GM19455 (cell line): ENCODE results near the gene TNS2.
"Not testable (repeated sequence)": the region's sequence is repeated elsewhere in the genome, so short reads cannot be mapped to it uniquely, and the experiment has no call there.

ENCODE experiments used
- ATAC-seq: cut with Tn5 transposase; IDR thresholded peaks from one replicate; pipeline ENCODE4 v1.9.1; 2021; ENCODE audit not compliant: unreplicated experiment

Gene TNS2

DNA sequence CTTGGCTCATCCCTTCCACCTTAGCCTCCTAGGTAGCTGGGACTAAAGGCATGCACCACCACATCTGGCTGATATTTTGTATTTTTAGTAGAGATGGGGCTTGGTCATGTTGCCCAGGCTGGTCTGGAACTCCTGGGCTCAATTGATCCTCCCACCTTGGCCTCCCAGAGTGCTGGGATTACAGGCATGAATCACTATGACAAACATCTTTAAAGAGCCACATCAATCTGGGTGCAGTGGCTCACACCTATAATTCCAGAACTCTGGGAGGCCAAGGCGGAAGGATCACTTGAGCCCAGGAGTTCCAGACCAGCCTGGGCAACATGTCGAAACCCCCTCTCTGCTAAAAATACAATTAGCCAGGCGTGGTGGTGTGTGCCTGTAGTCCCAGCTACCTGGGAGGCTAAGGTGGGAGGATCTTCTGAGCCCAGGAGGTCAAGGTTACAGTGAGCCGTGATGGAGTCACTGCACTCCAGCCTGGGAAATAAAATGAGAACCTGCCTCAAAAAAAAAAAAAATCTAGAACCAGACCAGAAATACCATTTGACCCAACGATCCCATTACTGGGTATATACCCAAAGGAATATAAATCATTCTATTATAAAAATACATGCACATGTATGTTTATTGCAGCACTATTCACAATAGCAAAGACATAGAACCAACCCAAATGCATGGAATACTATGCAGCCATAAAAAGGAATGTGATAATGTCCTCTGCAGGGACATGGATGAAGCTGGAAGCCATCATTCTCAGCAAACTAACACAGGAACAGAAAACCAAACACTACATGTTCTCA lies 45.1 kb downstream of the TNS2 start:
- not testable (repeated sequence) for ATAC-seq

DNA sequence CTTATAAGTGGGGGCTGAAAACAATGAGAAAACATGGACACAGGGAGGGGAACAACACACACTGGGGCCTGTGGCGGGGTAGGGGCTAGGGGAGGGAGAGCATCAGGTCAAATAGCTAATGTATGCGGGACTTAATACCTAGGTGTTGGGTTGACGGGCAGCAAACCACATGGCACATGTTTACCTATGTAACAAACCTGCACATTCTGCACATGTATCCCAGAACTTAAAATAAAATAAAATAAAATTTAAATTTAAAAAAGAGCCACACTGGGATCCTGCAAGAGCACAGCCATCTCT lies 45.7 kb downstream of the TNS2 start:
- not testable (repeated sequence) for ATAC-seq

DNA sequence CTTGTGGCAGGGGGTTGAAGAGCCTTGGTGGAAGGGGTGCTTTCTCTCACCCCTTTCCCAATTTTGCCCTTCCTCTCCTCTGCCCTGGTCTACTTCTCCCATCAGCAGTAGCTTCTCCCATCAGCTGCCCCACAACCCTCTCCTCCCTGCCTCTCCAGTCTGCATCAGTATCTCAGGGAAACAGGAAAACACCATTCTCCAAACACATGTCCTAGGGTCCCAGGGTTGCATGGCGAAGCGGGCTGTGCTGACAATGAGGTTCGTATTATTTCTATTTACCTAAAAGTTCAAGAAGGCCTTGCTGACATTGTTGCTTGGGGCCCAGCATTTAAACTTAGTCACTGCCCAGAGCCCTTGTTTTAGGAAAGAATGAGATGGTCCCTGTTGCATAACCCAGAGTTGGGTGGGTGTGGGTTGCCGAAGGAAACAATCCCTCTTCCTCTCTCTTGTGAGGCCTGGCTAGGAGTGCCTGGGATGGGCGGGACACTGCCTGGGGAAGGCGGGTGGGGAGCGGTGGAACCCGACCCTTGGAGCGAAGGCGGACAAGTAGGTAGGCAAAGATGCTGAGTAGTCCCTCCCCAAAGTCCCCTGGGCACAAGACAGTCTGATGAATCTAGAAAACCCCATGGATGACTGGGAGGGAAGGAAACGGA lies 46.4 kb downstream of the TNS2 start:
- no peak for ATAC-seq

DNA sequence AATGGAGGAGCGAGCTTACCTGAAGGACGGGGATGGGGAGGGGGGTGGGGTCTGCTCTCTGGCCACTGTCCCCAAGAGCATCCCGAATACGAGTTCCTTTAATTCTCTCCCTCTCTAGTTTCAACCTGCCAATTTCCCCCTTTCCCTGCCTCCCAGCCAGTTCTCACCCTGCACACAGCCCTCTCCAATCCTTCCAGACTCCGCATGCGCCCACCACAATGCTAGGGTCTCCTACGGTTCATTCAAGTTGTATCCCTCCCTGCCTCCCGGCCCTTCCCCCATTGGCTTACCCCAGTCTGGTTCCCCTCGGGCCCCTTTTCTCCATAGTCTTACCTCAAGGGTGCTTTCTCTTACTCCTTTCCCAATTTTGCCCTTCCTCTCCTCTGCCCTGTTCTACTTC lies 46.9 kb downstream of the TNS2 start:
- no peak for ATAC-seq

DNA sequence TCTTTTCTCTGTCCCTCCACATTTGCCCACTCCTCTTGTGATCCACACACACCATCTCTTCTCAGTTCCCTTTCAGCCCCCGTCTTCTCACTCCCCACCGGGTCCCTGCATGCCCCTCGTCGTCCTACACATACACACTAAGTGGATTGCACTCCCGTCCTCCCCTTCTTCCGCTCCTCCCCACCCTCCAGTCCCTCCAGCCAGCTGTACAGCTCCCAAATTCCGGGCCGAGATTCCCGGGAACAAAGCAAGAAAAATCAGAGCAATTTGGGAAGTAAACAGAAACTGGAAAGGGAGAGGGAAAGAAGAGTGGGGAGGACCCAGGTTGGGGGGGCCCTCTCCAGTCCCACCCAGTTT lies 47.3 kb downstream of the TNS2 start:
- no peak for ATAC-seq

DNA sequence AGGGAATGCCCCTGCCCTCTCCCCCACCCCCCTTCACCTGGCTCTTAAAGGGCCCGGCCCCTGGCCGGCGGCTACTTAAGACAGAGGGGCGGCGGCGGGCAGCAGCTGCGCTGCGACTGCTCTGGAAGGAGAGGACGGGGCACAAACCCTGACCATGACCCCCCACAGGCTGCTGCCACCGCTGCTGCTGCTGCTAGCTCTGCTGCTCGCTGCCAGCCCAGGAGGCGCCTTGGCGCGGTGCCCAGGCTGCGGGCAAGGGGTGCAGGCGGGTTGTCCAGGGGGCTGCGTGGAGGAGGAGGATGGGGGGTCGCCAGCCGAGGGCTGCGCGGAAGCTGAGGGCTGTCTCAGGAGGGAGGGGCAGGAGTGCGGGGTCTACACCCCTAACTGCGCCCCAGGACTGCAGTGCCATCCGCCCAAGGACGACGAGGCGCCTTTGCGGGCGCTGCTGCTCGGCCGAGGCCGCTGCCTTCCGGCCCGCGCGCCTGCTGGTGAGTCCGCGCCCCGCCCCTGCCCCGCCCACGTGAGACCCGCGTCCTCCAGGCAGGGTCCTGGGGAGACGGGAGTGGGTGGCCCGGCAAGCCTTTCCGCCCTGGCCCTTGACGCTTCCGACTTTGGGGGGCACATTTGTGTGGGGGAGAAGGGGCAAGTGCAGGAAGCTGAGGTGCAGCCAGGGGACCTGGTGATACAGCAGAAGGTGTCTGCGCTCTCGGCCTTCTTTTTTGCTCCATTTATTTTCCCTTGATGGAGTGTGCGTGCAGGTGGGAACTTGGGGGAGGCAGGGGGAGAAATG lies 47.9 kb downstream of the TNS2 start, which contains the start of gene IGFBP6:
IGFBP6 (plus strand) TSS at position 104 of the 790 bp plus-strand sequence; CDS start at position 155, 51 bp downstream.
- ATAC-seq: no peak

DNA sequence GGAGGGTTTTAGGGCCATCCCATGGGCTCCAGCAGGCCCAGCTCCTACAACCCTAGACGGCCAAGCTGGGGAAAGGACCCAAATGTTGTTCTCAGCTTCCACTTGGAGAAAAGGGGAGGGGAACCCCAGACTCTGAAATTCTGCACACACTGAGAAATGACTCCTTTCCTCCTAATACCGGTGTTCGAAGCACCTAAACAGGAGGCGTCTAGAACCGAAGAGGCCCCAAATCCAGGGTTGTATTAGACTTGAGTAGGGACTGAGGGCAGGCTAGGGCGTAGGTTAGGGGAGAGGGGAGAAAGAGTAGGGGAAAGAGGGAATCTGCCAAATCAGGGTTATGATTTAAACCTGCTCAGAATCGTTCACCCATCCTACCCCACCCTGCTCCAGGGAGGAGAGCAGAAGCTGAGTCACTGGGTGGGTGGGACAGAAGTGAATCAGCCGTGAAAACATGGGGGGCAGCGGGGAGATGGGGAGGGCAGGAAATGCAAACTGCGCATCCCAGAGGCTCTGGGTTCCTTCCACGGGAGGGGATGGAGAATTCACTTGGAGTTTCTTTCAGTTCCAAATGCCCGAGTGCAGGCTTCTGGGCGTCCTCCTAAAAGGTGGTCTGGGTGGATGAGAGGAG lies 48.6 kb downstream of the TNS2 start:
- ATAC-seq: no peak

DNA sequence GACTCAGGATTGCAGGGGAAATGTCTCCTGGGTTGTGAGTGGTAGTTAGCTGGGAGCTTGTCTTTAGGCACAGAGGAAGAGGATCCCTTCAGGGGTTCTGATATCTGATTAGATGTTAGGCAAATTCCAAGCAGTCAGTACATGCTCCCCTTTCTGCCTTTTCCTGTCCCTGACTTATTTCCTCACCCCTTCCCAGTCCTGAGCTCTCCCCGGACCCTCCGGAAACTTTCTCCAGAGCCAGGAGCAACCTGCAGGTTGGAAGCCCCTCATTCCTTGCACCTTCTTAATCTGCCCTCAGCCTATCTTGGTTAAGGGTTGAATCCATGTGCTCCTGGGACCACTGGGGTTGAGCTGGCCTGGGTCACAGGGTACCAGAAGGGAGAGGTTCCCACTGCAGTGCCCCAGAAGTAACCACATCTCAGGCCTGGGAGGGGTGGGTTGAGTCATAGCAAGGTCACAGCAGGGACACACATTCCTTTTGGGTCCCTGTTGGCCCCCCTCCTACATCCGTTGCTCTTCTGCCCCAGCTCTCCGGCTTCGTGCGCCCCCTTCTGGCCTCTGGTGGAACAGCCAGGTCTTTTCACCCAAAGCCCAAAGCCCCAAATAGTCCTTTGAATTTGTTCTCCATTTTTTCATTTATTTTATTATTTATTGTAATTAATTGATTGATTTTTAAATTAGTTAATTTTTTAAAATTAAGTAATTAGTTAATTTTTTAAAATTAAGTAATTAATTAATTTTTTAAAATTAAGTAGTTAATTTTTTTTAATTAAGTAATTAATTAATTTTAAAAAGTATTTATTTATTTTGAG lies 49.4 kb downstream of the TNS2 start:
- ATAC-seq: no peak

DNA sequence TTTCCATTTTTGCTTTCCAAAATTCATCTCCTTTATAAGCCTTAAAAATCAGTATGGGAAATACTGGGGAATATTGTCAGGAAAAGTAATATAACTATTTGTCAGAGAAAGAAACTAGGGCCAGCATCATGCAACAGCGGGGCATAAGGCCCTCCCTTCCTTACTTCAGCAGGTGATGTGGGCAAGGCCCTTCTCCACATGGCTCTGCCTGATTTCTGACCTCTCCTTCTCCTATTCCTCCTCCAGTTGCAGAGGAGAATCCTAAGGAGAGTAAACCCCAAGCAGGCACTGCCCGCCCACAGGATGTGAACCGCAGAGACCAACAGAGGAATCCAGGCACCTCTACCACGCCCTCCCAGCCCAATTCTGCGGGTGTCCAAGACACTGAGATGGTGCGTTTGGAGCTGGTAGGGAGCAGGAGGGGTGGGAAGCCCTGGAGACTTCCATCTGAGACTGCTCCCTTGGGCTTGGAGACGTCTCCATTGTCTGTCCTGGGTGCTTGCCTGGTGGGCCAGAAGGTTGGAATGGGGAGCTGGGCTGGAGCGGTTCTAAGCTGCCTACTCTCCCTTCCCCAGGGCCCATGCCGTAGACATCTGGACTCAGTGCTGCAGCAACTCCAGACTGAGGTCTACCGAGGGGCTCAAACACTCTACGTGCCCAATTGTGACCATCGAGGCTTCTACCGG lies 50.7 kb downstream of the TNS2 start:
- no peak for ATAC-seq

DNA sequence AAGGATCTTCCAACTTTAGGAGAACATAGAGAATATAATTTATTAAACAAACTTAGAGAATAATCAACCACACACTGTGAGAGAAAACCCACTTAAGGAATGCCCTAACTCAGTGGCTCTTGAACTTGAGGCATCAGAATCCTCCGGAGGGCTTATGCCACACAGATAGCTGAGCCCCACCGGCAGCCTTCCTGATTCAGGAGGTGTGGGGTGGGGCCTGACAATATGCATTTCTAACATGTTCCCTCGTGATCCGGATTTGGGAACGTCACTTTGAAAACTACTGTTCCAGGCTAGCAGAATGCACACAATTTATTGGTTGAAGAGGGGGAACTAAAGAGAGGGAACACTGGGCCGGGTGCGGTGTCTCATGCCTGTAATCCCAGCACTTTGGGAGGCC lies 51.4 kb downstream of the TNS2 start:
- no peak for ATAC-seq

DNA sequence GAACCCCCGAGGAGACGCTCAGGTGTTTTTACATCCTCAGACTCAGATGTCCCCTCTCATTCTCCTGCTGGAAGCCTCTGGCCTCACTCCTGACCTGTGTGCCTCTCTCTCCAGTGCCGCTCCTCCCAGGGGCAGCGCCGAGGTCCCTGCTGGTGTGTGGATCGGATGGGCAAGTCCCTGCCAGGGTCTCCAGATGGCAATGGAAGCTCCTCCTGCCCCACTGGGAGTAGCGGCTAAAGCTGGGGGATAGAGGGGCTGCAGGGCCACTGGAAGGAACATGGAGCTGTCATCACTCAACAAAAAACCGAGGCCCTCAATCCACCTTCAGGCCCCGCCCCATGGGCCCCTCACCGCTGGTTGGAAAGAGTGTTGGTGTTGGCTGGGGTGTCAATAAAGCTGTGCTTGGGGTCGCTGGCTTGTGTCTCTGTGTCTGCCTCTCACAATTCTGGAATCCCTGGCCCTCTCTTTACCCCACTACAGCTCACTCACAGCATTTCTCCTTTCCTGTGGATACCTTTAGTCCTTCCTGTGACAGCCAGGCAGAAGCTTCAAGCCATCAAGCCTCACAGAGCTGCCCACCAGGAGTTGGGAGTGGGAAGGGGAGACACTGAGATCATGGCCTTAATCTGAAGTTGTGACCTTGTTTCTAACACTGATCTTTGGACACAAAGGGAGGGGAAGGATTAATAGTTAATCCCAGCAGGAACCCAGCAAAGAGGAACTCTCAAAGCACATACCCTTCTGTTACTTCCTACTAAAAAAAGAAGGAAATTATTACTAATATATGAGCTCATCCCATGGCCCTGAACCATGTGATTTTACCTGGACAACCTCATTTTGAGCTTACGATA lies 52.3 kb downstream of the TNS2 start:
- no peak for ATAC-seq

DNA sequence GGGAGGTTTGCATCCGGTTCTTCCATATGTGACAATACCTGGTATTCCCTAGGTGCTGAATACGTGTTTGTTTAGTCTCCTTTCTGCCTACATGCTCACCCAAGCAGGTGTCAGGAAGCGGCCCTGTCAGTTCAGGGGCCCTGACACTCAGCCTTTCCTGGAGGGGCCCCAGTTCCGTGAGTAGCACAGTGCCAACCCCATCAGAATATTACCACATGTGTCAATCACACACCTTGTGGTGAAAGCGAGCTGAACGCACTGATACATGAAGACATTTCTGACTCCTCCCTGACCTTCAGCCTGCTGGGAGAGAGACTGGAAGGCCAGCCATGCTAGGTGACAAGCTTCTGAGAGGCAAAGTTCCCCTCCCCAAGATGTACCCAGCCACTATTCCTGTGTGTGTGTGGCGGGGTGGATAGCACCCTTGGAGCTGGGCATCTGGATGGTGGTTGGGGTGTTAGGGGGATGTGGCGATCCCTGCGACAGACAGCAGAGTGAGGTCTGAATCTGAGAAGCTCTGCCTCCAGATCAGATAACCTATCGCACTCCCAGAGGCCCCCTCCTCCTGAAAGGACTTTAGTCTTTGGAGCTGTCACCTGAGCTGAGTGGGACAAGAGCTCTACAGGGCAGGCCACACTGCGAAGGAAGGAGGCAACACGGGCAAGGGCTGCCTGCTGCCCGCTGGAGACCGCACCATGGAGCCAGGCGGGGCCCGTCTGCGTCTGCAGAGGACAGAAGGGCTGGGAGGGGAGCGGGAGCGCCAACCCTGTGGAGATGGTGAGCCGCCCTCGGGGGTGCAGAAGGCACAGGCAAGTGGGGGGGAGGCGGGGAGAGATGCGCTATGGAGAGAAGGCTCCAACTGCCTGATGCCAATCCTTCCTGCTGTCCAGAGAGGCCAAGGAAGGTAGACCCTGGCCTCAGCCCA lies 53.3 kb downstream of the TNS2 start, which contains the start of gene SOAT2:
SOAT2 (plus strand) TSS at position 604 of the 925 bp plus-strand sequence; CDS start at position 696, 92 bp downstream.
- ATAC-seq: no peak

DNA sequence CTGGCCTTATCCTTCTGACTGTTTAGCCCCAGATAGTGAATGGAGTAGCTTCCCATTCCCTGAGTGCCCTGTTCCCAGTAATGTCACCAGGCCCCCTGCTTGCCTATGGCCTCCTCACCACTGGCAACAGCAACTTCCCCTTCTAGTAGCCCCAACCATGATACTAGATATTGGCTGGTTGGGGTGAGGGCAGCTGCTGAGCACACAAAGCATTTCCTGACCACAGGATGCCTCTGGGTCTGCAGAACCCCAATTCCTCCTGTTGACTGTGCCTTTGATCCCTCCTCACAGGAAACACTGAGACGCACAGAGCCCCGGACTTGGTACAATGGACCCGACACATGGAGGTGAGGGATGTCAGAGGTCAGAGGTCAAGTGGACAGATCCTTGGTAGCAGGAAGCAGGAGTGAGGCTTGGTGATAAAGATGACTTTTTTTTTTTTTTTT lies 54.0 kb downstream of the TNS2 start:
- no peak for ATAC-seq

DNA sequence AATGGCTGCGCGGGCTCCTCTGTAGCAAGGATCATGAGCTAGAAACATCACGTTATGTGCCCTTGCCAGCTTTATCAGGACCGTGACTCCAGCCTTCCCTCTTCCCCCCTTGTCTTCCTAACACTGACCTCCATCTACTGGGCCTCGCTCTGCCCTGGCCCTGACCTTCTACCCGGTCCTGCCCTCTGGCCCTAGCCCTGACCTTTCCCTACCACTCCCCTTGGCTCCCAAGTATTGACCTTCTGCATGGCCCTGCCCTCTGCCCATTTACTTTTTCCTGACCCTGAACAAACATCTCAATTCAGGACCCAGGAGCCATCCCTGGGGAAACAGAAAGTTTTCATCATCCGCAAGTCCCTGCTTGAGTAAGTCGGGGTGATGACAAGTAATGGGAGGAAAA lies 55.4 kb downstream of the TNS2 start:
- no peak for ATAC-seq

DNA sequence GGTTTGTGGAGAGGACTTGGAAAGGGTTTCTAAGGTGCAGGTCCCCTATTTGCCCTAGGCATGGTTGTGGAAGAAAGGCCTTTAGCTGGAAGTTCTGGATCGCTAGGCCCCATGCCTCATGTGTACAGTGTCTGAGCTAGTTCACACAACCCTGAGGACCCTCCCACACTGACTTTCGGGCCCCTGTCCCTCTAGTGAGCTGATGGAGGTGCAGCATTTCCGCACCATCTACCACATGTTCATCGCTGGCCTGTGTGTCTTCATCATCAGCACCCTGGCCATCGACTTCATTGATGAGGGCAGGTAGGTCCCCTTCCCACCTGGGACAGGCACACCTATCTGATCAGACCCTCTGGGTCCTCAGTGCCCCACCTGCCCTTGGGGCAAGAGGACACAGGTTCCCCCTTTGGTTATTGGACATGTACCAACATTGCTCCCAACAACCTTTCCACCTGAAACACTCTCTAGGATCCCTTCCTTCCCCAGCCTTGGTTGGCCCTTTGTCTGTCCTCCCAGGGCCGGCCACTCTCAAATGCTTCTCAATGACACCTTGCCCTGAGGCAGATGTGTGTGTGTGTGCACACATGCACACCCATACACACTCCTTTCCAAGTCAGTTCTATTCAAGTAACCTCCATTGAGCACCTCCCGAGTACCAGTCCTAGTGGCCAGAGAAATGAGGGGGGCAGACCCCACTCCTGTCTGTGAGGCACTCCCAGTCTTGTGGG lies 56.0 kb downstream of the TNS2 start:
- no peak for ATAC-seq

DNA sequence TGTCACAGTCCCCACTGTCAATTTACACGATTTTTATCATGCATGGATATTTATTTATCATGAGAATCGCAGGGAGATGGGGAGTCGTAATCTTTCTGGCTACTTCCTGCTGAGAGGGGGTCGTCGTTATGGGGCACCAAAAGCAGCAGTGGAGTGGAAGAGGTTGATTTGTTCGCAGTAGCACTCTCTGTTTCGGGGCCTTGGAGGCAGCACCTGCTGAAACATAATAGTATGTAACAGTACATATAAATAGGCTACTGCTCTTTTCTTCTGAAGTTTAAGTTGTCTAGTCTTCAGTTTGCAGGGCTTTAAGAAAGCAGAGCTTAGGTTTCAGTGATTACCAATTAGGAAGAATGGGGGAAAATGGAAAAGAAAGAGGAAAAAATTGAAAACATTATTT lies 57.3 kb downstream of the TNS2 start:
- ATAC-seq: no peak

DNA sequence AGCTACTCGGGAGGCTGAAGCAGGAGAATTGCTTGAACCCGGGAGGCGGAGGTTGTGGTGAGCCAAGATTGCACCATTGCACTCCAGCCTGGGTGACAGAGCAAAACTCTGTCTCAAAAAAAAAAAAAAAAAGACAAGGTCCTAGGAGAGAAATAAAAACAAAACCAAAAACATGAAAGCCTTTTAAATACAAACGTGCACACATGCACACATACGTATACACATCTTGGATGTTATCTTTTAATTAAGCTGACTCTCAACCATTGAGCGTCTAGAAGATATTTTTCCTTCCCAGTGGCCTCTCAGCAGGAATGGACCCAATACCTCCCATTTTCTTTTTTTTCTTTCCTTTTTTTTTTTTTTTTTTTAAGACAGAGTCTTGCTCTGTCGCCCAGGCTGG lies 62.6 kb downstream of the TNS2 start:
- ATAC-seq: not testable (repeated sequence)
